Keratinocyte (primary cell): ENCODE measurements around the gene AIG1. TPM values are rescaled to one million over a fixed set of nuclear protein-coding genes. Genes with fewer than 3 reads are reported as not detected.
A peak's percentile ranks its signal among the peaks of the same experiment; 100 is the strongest.

ENCODE experiments used
- DNase-seq: peaks from one replicate; pipeline ENCODE4 v3.0.0-alpha.2; 2011; ENCODE audit warnings: low read depth, missing footprints, low spot score
- FAIRE-seq: peaks from 2 replicates; lab custom pipeline; 2011; peaks lifted over from hg19 to GRCh38; lab: Jason Lieb, UNC
- H2AFZ ChIP-seq: 2 replicates; pipeline ENCODE4 v1.6.0; 2012; ENCODE audit warnings: low read length, control low read depth, inconsistent platforms; ENCODE audit not compliant: control insufficient read depth
- H3K27ac ChIP-seq: 2 replicates; pipeline ENCODE4 v1.5.1; 2011; ENCODE audit warnings: low read length; ENCODE audit not compliant: control insufficient read depth, insufficient read depth
- H3K27me3 ChIP-seq: 3 replicates; pipeline ENCODE4 v1.6.0; 2011; ENCODE audit warnings: low read length; ENCODE audit not compliant: control insufficient read depth, insufficient read depth; ENCODE audit errors: extremely low read depth
- H3K36me3 ChIP-seq, 2 experiments: 2 replicates in 1 of 2; 3 replicates in 1 of 2; pipeline ENCODE4 v1.5.1; 2011; ENCODE audit warnings: low read length in 2 of 2, mild to moderate bottlenecking in 1 of 2; ENCODE audit not compliant: control insufficient read depth in 2 of 2, insufficient read depth in 2 of 2; ENCODE audit errors: extremely low read depth in 1 of 2
- H3K4me1 ChIP-seq: 3 replicates; pipeline ENCODE4 v1.5.1; 2011; ENCODE audit warnings: low read length; ENCODE audit not compliant: control insufficient read depth, insufficient read depth; ENCODE audit errors: extremely low read depth
- H3K4me2 ChIP-seq: 3 replicates; pipeline ENCODE4 v1.6.0; 2011; ENCODE audit warnings: low read depth, low read length; ENCODE audit not compliant: control insufficient read depth, insufficient read depth; ENCODE audit errors: extremely low read depth
- H3K4me3 ChIP-seq, 3 experiments: fragments of 200-600 bp in 1 of 3; sonication (generic) in 1 of 3; 2 replicates in 2 of 3; 3 replicates in 1 of 3; pipeline ENCODE4 v1.5.1; 2011 to 2016; ENCODE audit warnings: low read length in 3 of 3, mild to moderate bottlenecking in 3 of 3, control low read depth in 2 of 3, inconsistent platforms in 1 of 3, low read depth in 1 of 3, mixed read lengths in 1 of 3, mixed run types in 1 of 3, moderate library complexity in 1 of 3; ENCODE audit not compliant: control insufficient read depth in 2 of 3, insufficient read depth in 2 of 3; ENCODE audit errors: extremely low read depth in 1 of 3
- H3K79me2 ChIP-seq: 2 replicates; pipeline ENCODE4 v1.6.0; 2012; ENCODE audit warnings: low read length; ENCODE audit not compliant: control insufficient read depth, insufficient read depth
- H3K9ac ChIP-seq: 3 replicates; pipeline ENCODE4 v1.6.0; 2011; ENCODE audit warnings: low read length; ENCODE audit not compliant: control insufficient read depth, insufficient read depth; ENCODE audit errors: extremely low read depth
- H3K9me1 ChIP-seq: 3 replicates; pipeline ENCODE4 v1.6.0; 2011; ENCODE audit warnings: low read length; ENCODE audit not compliant: control insufficient read depth, insufficient read depth; ENCODE audit errors: extremely low read depth
- H3K9me3 ChIP-seq: 2 replicates; pipeline ENCODE4 v1.5.1; 2012; ENCODE audit warnings: low read depth, low read length; ENCODE audit not compliant: control insufficient read depth
- H4K20me1 ChIP-seq: 3 replicates; pipeline ENCODE4 v1.6.0; 2011; ENCODE audit warnings: low read length; ENCODE audit not compliant: control insufficient read depth, insufficient read depth; ENCODE audit errors: extremely low read depth
- EZH2 ChIP-seq: IDR thresholded peaks from one replicate; pipeline ENCODE4 v1.6.1; 2012; ENCODE audit warnings: inconsistent platforms, mild to moderate bottlenecking, low read length, moderate library complexity
- dilution Hi-C: fragments of 300-500 bp; cut with MboI; formaldehyde crosslinking; loops from one replicate; pipeline ENCODE4 v1.7.0; 2020; ENCODE audit warnings: low sequenced_read_pairs; ENCODE audit not compliant: extremely low pct_ligation_motif_present
- polyA plus RNA-seq, 5 experiments: library from polyadenylated mRNA; depleted of rRNA in 3 of 5; stranded (reverse) in 3 of 5; stranded (forward) in 1 of 5; unstranded in 1 of 5; fragments of >200 nt; gene quantifications; 1 replicate in 1 of 5; 2 replicates in 3 of 5; 3 replicates in 1 of 5; pipeline versions ENCODE4 v1.2.1 to v1.2.3, GENCODE V29; 2011 to 2012; ENCODE audit warnings: missing spikeins in 2 of 5, low read depth in 1 of 5, low replicate concordance in 1 of 5
- TF ChIP-seq, protein P1 (sequence below), 3 experiments: IDR thresholded peaks in 1 of 3; conservative IDR thresholded peaks in 1 of 3; optimal IDR thresholded peaks in 1 of 3; 2 replicates in 2 of 3; 3 replicates in 1 of 3; pipeline versions ENCODE3 to v1.5.1; 2011; ENCODE audit warnings: low read length in 3 of 3, mild to moderate bottlenecking in 3 of 3, moderate library complexity in 2 of 3, control low read depth in 1 of 3, inconsistent platforms in 1 of 3; ENCODE audit not compliant: insufficient read depth in 2 of 3; ENCODE audit errors: extremely low read depth in 1 of 3

The AIG1 gene
- polyA plus RNA-seq, 1 donor (not counting 4 experiments of a cell fraction or from before 2014, with no cell fraction given), result 77.1 TPM

DNA sequence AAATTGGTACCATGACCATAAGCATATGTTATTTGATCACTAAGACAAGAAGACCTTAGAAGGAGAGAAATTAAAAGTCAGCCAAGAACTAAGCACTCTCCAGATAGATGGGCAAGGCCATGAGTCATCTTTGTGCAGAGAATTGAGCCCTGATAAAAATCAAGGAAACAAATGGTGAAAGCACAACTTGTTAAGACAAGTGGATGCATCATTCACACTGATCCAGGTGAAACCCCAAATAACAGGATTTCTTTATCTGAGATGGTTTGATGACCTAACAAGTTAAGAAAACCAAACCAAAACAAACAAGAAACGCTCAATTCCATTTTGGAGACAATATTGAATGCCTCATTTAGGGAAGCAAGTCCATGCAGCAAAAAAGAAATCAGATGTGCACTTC, 268.2 kb downstream of the AIG1 start:
- Histone ChIP-seq H3K9me1 (no peaks in the 10 kb centered on the region), H3K4me3 (peak overlapping the region in 2 of 3 experiments; percentile 10 to 26), H3K27me3 (no peaks in the 10 kb centered on the region), H4K20me1 (no peaks in the 10 kb centered on the region), H3K9ac (peak overlapping the region; percentile 70), H3K9me3 (no peaks in the 10 kb centered on the region), H3K27ac (peak overlapping the region; percentile 91), H3K4me1 (peaks cover 83% of the 10 kb centered on the region), H3K79me2 (peaks cover 2% of the 10 kb centered on the region), H2AFZ (no peak overlapping the region), H3K36me3 (no peaks in the 10 kb centered on the region), H3K4me2 (peak overlapping the region; percentile 82)
- FAIRE-seq (peak; percentile 98), DNase-seq (peak; percentile 89)
- dilution Hi-C loops, result no loop called here
- TF ChIP-seq, protein P1, sequence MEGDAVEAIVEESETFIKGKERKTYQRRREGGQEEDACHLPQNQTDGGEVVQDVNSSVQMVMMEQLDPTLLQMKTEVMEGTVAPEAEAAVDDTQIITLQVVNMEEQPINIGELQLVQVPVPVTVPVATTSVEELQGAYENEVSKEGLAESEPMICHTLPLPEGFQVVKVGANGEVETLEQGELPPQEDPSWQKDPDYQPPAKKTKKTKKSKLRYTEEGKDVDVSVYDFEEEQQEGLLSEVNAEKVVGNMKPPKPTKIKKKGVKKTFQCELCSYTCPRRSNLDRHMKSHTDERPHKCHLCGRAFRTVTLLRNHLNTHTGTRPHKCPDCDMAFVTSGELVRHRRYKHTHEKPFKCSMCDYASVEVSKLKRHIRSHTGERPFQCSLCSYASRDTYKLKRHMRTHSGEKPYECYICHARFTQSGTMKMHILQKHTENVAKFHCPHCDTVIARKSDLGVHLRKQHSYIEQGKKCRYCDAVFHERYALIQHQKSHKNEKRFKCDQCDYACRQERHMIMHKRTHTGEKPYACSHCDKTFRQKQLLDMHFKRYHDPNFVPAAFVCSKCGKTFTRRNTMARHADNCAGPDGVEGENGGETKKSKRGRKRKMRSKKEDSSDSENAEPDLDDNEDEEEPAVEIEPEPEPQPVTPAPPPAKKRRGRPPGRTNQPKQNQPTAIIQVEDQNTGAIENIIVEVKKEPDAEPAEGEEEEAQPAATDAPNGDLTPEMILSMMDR (optimal IDR thresholded peaks at IDR 0.05 in 1 of 3, IDR thresholded peaks at IDR 0.05 in 1 of 3, conservative IDR thresholded peaks at IDR 0.05 in 1 of 3; ENCODE audit: extremely low read depth in 1 of 3, insufficient read depth in 2 of 3, low read length in 3 of 3), result no peak
- TF ChIP-seq EZH2, result no peak

DNA sequence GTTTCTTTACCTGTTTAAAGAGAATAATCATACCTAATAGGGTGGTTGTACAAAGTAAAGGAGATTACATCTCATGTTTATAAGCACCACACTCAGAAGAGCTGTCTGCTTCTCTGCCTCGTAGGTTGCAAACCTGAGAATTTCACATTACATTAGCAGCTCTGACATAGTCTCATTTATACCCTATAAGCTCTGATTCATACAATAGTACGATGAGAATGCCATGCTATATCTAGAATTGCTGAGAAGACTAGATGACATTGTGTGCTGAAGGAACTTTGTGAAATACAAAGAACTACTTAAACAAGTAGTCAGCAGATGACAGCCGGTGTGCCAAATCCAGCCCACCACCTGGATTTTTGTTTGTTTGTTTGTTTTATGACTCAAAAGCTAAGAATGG, 268.6 kb downstream of the AIG1 start:
- Histone ChIP-seq H3K4me1 (peaks cover 82% of the 10 kb centered on the region), H3K79me2 (peaks cover 2% of the 10 kb centered on the region), H3K9ac (peak overlapping the region; percentile 70), H3K9me3 (no peaks in the 10 kb centered on the region), H4K20me1 (no peaks in the 10 kb centered on the region), H3K4me3 (peak overlapping the region in 2 of 3 experiments; percentile 10 to 26), H3K9me1 (no peaks in the 10 kb centered on the region), H2AFZ (no peak overlapping the region), H3K36me3 (no peaks in the 10 kb centered on the region), H3K27me3 (no peaks in the 10 kb centered on the region), H3K4me2 (peak overlapping the region; percentile 82), H3K27ac (peak overlapping the region; percentile 91)
- FAIRE-seq, result no peak
- no peak for TF ChIP-seq EZH2
- TF ChIP-seq, protein P1 (optimal IDR thresholded peaks at IDR 0.05 in 1 of 3, IDR thresholded peaks at IDR 0.05 in 1 of 3, conservative IDR thresholded peaks at IDR 0.05 in 1 of 3; ENCODE audit: extremely low read depth in 1 of 3, insufficient read depth in 2 of 3, low read length in 3 of 3), result no peak
- no peak for DNase-seq
- dilution Hi-C loops, result no loop called here
